Lung (tissue), 12 donors: ENCODE data around the gene RMND5A. TPM values are rescaled to one million over a fixed set of nuclear protein-coding genes. Genes with fewer than 3 reads are reported as not detected.

Experiments used
- ATAC-seq: fragments of 200-7000 bp; cut with Tn5 transposase; one replicate; pipeline ENCODE4 v1.9.1; 2020; ENCODE audit warnings: moderate number of reproducible peaks; ENCODE audit not compliant: insufficient read depth, low FRiP score
- DNase-seq, 3 donors: peaks; one replicate each; pipeline ENCODE4 v3.0.0-alpha.2; 2013 to 2017
- H3K27ac ChIP-seq, 2 donors: one replicate each; pipeline ENCODE4 v1.5.1; 2013; ENCODE audit warnings: mild to moderate bottlenecking in 2 of 2, moderate library complexity in 2 of 2, control low read depth in 1 of 2, inconsistent platforms in 1 of 2, low read depth in 1 of 2, low read length in 1 of 2
- H3K27me3 ChIP-seq, 3 donors: one replicate each; pipeline ENCODE4 v1.5.1; 2013; ENCODE audit warnings: low read length in 2 of 3; ENCODE audit not compliant: control insufficient read depth in 3 of 3, insufficient read depth in 3 of 3
- H3K36me3 ChIP-seq, 4 donors: one replicate each; pipeline ENCODE4 v1.5.1; 2013; ENCODE audit warnings: low read length in 4 of 4, mild to moderate bottlenecking in 1 of 4, moderate library complexity in 1 of 4; ENCODE audit not compliant: control insufficient read depth in 4 of 4, insufficient read depth in 4 of 4
- H3K4me1 ChIP-seq, 5 donors: one replicate each; pipeline ENCODE4 v1.5.1; 2013; ENCODE audit warnings: low read length in 5 of 5, mild to moderate bottlenecking in 2 of 5, moderate library complexity in 1 of 5; ENCODE audit not compliant: control insufficient read depth in 5 of 5, insufficient read depth in 5 of 5
- H3K4me3 ChIP-seq: one replicate; pipeline ENCODE4 v1.5.1; 2013; ENCODE audit warnings: mild to moderate bottlenecking, control low read depth, moderate library complexity
- H3K9ac ChIP-seq, 2 donors: one replicate each; pipeline ENCODE4 v1.5.1; 2013; ENCODE audit warnings: low read length in 2 of 2, control low read depth in 1 of 2; ENCODE audit not compliant: insufficient read depth in 1 of 2
- H3K9me3 ChIP-seq, 4 donors: one replicate each; pipeline ENCODE4 v1.5.1; 2013; ENCODE audit warnings: low read length in 3 of 4, mild to moderate bottlenecking in 1 of 4, moderate library complexity in 1 of 4; ENCODE audit not compliant: control insufficient read depth in 4 of 4, insufficient read depth in 3 of 4
- CTCF ChIP-seq: IDR thresholded peaks from 2 replicates; pipeline ENCODE4 v1.5.1; 2012; ENCODE audit warnings: mild to moderate bottlenecking; ENCODE audit errors: control extremely low read depth, extremely low read depth
- WGBS, 2 donors: extraction: QIAGEN DNeasy Blood & Tissue Kit; methylation state at CpG; one replicate each; pipeline ENCODE4 v1.1.7; 2013; 5-methylcytosine and 5-hydroxymethylcytosine counted together
- polyA plus RNA-seq, 2 donors: library from polyadenylated mRNA; stranded (reverse); fragments of 200-250 nt; gene quantifications; one replicate each; pipeline ENCODE4 v1.2.1, GENCODE V29; 2013
- total RNA-seq, 2 donors: library from RNA; depleted of rRNA in 1 of 2; stranded (reverse); fragments of >200 nt in 1 of 2; gene quantifications; one replicate each; pipeline ENCODE4 v1.2.1, GENCODE V29; 2014 to 2021
- donor health status: control.
- donor health status: control.
- donor health status: Bipolar disorder and iron deficiency.
- donor health status: healthy.
- donor health status: DM: yes; HTN: yes; CAD: no.

RMND5A gene
- total and polyA plus RNA-seq, 4 donors: 8.9 to 73.1 (median 16.6) TPM

GRCh38 chr2:86806059-86806857 is 86.2 kb downstream of the RMND5A start:
- H3K9me3 ChIP-seq: peaks cover 0 to 4% (median 0%) of the 10 kb centered on the region in 4 donors
- ATAC-seq (no peak), DNase-seq (no peak)
- TF ChIP-seq CTCF: no peak
- no peak overlapping the region for H3K27ac ChIP-seq
- peaks cover 0 to 26% (median 23%) of the 10 kb centered on the region in 3 donors for H3K27me3 ChIP-seq
- H3K4me3 ChIP-seq: no peak overlapping the region
- H3K4me1 ChIP-seq: peaks cover 0 to 20% (median 6%) of the 10 kb centered on the region in 5 donors
- 80 to 85% methylated on average over 21 of the region's 21 CpGs for WGBS, 2 donors
- H3K36me3 ChIP-seq: no peaks in the 10 kb centered on the region
- no peak overlapping the region for H3K9ac ChIP-seq

DNA sequence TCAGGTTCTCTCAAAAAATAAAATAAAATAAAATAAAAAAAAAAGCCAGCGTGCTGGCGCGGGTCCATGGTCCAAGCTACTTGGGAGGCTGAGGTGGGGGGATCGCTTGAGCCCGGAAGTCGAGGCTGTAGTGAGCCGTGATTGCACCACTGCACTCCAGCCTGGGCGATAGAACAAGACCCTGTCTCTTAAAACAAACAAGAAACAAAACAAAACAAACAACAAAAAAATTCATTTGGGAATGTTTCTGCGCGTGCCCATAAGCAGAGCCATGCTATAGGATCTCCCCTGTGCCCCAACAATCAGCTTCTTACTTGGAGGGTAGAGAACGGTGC is 87.0 kb downstream of the RMND5A start:
- Histone ChIP-seq H3K27ac (no peak overlapping the region), H3K27me3 (peaks cover 0 to 29% (median 27%) of the 10 kb centered on the region in 3 donors), H3K36me3 (no peaks in the 10 kb centered on the region), H3K4me1 (peaks cover 0 to 20% (median 6%) of the 10 kb centered on the region in 5 donors), H3K4me3 (no peak overlapping the region), H3K9ac (no peak overlapping the region), H3K9me3 (peaks cover 0 to 4% (median 0%) of the 10 kb centered on the region in 4 donors)
- ATAC-seq (no peak), DNase-seq (peak in 2 of 3 donors; percentile 29 to 56)
- TF ChIP-seq CTCF: no peak
- WGBS, 2 donors: 19 to 28% methylated on average over 11 of the region's 11 CpGs

DNA sequence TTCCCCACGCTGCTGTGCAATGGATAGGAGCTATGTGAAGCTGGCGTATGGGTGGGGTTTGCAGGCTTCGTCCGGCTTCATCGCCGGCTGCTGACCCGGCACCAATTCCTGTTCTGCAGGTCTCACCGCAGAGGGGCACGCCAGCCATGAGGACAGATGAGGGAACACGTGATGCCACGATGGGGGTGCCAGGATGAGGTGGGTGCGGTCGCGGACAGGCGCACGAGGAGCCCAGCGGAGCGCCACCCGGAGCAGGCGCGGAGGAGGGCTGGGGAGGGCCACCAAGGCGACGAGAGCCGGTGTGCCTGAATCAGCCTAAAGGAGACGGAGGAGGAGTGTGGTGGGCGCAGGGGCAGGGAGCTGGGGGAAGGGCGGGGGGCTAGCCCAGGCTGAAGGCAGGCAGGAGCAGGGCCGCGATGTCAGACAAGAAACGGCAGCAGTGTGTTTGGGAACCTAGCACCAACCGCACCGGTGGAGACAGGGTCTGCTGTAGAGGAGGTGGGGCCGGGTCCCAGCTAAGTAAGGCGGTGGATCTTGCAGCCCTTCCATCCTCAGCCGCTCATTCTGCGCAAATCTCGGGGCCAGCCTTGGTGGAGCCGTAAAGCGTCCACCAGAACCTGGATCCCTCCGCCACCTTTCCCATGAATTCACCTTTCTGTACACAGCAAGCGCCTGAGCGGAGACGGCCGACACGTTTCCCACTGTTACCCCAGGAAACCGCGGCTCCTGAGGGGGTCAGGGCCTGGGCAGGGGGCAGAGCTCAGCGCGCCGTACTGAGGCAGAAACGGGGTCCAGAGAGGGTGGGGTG is 87.6 kb downstream of the RMND5A start:
- ATAC-seq: peak; percentile 39
- Histone ChIP-seq H3K4me3 (no peak overlapping the region), H3K4me1 (peaks cover 0 to 20% (median 6%) of the 10 kb centered on the region in 5 donors), H3K9ac (no peak overlapping the region), H3K27me3 (peaks cover 0 to 29% (median 27%) of the 10 kb centered on the region in 3 donors), H3K27ac (no peak overlapping the region), H3K9me3 (peaks cover 0 to 4% (median 0%) of the 10 kb centered on the region in 4 donors), H3K36me3 (no peaks in the 10 kb centered on the region)
- TF ChIP-seq CTCF: no peak
- 1 to 2% methylated on average over 49 to 51 of the region's 51 CpGs for WGBS, 2 donors
- DNase-seq: peak in 2 of 3 donors; percentile 46 to 58
